NT2/D1 (cell line): ENCODE measurements around the gene APOD.
A peak's percentile ranks its signal among the peaks of the same experiment; 100 is the strongest.
"Not testable (repeated sequence)": the region's sequence is repeated elsewhere in the genome, so short reads cannot be mapped to it uniquely, and the experiment has no call there.

ENCODE experiments used
- DNase-seq: peaks from one replicate; pipeline ENCODE4 v3.0.0-alpha.2; 2011; ENCODE audit warnings: low read depth, low spot score
- H3K27me3 ChIP-seq: 2 replicates; pipeline ENCODE4 v1.6.0; 2011; ENCODE audit warnings: mild to moderate bottlenecking; ENCODE audit not compliant: insufficient read length, insufficient read depth
- H3K36me3 ChIP-seq: 2 replicates; pipeline ENCODE4 v1.6.1; 2011; ENCODE audit warnings: mild to moderate bottlenecking, low read length, mixed read lengths; ENCODE audit not compliant: insufficient read depth, insufficient read length
- H3K4me1 ChIP-seq: 2 replicates; pipeline ENCODE4 v1.5.1; 2011; ENCODE audit not compliant: insufficient read depth, insufficient read length
- H3K4me3 ChIP-seq: 2 replicates; pipeline ENCODE4 v1.5.1; 2011; ENCODE audit warnings: low read depth; ENCODE audit not compliant: insufficient read length
- H3K9ac ChIP-seq: 2 replicates; pipeline ENCODE4 v1.6.0; 2011; ENCODE audit warnings: low read depth; ENCODE audit not compliant: insufficient read length
- H3K9me3 ChIP-seq: 2 replicates; pipeline ENCODE4 v1.5.1; 2011; ENCODE audit warnings: mild to moderate bottlenecking, low read length; ENCODE audit not compliant: insufficient read depth

APOD gene

GRCh38 chr3:195624603-195625560 lies 41.1 kb upstream of the APOD start:
- not testable (repeated sequence) for H3K9me3 ChIP-seq, H3K4me1 ChIP-seq, H3K4me3 ChIP-seq, H3K36me3 ChIP-seq, H3K9ac ChIP-seq, DNase-seq
- H3K27me3 ChIP-seq: peaks cover 13% of the 10 kb centered on the region

- H3K4me1 ChIP-seq, H3K36me3 ChIP-seq, H3K4me3 ChIP-seq, DNase-seq, H3K9me3 ChIP-seq, H3K9ac ChIP-seq: not testable (repeated sequence)
- H3K27me3 ChIP-seq: peaks cover 13% of the 10 kb centered on the region
These were observed 40.4 kb upstream of the APOD start for GRCh38 chr3:195624171-195624570.

- H3K27me3 ChIP-seq: peaks cover 13% of the 10 kb centered on the region
- not testable (repeated sequence) for H3K9me3 ChIP-seq, H3K4me1 ChIP-seq, H3K36me3 ChIP-seq, DNase-seq, H3K9ac ChIP-seq, H3K4me3 ChIP-seq
These were observed 39.7 kb upstream of the APOD start for GRCh38 chr3:195623217-195623965.

- not testable (repeated sequence) for H3K4me3 ChIP-seq, H3K4me1 ChIP-seq, H3K9me3 ChIP-seq, DNase-seq, H3K9ac ChIP-seq, H3K36me3 ChIP-seq
- H3K27me3 ChIP-seq: peaks cover 13% of the 10 kb centered on the region
These were observed 38.9 kb upstream of the APOD start for GRCh38 chr3:195622523-195623170.

- not testable (repeated sequence) for DNase-seq, H3K9ac ChIP-seq, H3K4me3 ChIP-seq, H3K4me1 ChIP-seq, H3K9me3 ChIP-seq, H3K36me3 ChIP-seq
- H3K27me3 ChIP-seq: peaks cover 13% of the 10 kb centered on the region
These were observed 38.3 kb upstream of the APOD start for GRCh38 chr3:195622012-195622411.

- H3K4me1 ChIP-seq, H3K36me3 ChIP-seq, H3K9ac ChIP-seq, DNase-seq, H3K9me3 ChIP-seq, H3K4me3 ChIP-seq: not testable (repeated sequence)
- H3K27me3 ChIP-seq: peaks cover 13% of the 10 kb centered on the region
These were observed 37.4 kb upstream of the APOD start for GRCh38 chr3:195621095-195621494.

GRCh38 chr3:195620476-195620875 lies 36.7 kb upstream of the APOD start:
- H3K4me1 ChIP-seq, H3K36me3 ChIP-seq, H3K9me3 ChIP-seq, H3K9ac ChIP-seq, H3K4me3 ChIP-seq, DNase-seq, H3K27me3 ChIP-seq: not testable (repeated sequence)

- DNase-seq, H3K4me1 ChIP-seq, H3K27me3 ChIP-seq, H3K9me3 ChIP-seq, H3K9ac ChIP-seq, H3K36me3 ChIP-seq, H3K4me3 ChIP-seq: not testable (repeated sequence)
These were observed 36.0 kb upstream of the APOD start for GRCh38 chr3:195619591-195620369.

- H3K27me3 ChIP-seq, H3K4me1 ChIP-seq, H3K36me3 ChIP-seq, H3K4me3 ChIP-seq, H3K9me3 ChIP-seq, DNase-seq: not testable (repeated sequence)
- H3K9ac ChIP-seq: peak overlapping the region; percentile 1
These were observed 34.3 kb upstream of the APOD start for GRCh38 chr3:195617784-195618659.

GRCh38 chr3:195617134-195617533 lies 33.4 kb upstream of the APOD start:
- H3K36me3 ChIP-seq, H3K27me3 ChIP-seq, H3K9me3 ChIP-seq, H3K4me3 ChIP-seq, H3K4me1 ChIP-seq, H3K9ac ChIP-seq, DNase-seq: not testable (repeated sequence)
